ENCODE data around the gene PCYOX1L. TPM values are rescaled to one million over a fixed set of nuclear protein-coding genes. Genes with fewer than 3 reads are reported as not detected.

Gene PCYOX1L
- total RNA-seq, 1 experiment from 2014 or later, result 29.9 TPM

DNA sequence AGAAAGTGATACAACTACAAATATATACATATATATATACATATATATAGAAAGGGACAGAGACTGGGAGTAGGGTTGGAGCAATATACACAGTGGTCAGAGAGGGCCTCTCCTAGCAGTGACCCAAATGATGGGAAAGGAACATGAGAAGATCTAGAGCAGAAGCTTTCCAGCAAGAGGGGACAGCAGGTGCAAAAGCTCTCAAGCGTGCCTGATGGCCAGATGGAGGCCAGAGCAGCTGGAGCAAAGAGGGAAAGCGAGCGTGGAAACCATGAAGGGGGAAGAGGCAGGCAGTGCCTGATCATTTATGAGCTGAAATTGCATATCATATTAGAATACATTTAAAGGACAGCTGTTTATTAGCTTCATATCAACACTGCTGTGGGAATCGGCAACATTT, 20.1 kb upstream of the PCYOX1L start:
- H3K9me3 Mint-ChIP-seq (ENCODE audit: low read depth, unreplicated experiment), result peaks cover 3% of the 10 kb centered on the region
- intact Hi-C loops (cut with micrococcal nuclease; ENCODE audit: unreplicated experiment), result no loop called here
- H3K36me3 Mint-ChIP-seq (ENCODE audit: insufficient read depth, unreplicated experiment), result no peaks in the 10 kb centered on the region
- peaks cover 29% of the 10 kb centered on the region for H3K4me1 Mint-ChIP-seq (ENCODE audit: low read depth, unreplicated experiment)
- BruUV-seq (replicated peaks), result no TSS peak
- CTCF ChIA-PET, result interaction anchor here (0.8 kb wide), 1 partner anchor 17 kb away, joined by 4 read pairs; no protein-coding TSS in a partner anchor
- H3K4me3 Mint-ChIP-seq (ENCODE audit: low read depth, unreplicated experiment), result no peak overlapping the region
- TF ChIP-seq CTCF (IDR thresholded peaks at IDR 0.05; ENCODE audit: unreplicated experiment), result no peak
- no peak for DNase-seq
- no peaks in the 10 kb centered on the region for H3K27me3 Mint-ChIP-seq (ENCODE audit: unreplicated experiment)
- no peak overlapping the region for H3K27ac Mint-ChIP-seq (ENCODE audit: unreplicated experiment)

- Mint-ChIP-seq H3K4me3 (ENCODE audit: low read depth, unreplicated experiment) (no peak overlapping the region), H3K9me3 (ENCODE audit: low read depth, unreplicated experiment) (peaks cover 3% of the 10 kb centered on the region), H3K4me1 (ENCODE audit: low read depth, unreplicated experiment) (peaks cover 29% of the 10 kb centered on the region), H3K27ac (ENCODE audit: unreplicated experiment) (no peak overlapping the region), H3K36me3 (ENCODE audit: insufficient read depth, unreplicated experiment) (no peaks in the 10 kb centered on the region), H3K27me3 (ENCODE audit: unreplicated experiment) (no peaks in the 10 kb centered on the region)
- BruUV-seq (replicated peaks), result no TSS peak
- no peak for DNase-seq
- TF ChIP-seq CTCF (IDR thresholded peaks at IDR 0.05; ENCODE audit: unreplicated experiment), result no peak
- CTCF ChIA-PET, result interaction anchor here (0.8 to 1.3 kb wide), 2 partner anchors 18 to 19 kb away, joined by 4 to 9 read pairs; partner anchors contain the start of gene PCYOX1L
- intact Hi-C loops (cut with micrococcal nuclease; ENCODE audit: unreplicated experiment), result no loop called here
Observed at GRCh38 chr5:149338364-149338763, 19.5 kb upstream of the PCYOX1L start.

DNA sequence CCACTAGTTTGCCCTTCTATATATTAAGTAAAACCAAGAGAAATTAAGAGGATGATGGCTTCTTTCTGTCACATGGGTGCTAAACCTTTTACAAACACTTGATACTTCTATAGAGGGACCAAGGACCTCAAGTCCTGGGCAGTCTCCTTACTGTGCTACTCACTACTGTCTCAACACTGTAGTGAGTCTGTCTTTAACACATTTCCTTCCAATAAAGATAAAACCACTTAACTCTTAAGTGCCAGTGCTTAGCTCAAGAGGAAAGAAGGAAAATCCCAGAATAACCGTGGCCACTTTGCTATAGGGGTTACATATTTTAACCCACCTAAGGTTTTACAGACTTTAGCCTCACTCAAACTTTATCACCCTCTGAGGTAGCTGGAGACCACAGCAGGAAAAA, 16.9 kb upstream of the PCYOX1L start:
- H3K4me3 Mint-ChIP-seq (ENCODE audit: low read depth, unreplicated experiment), result no peak overlapping the region
- peaks cover 34% of the 10 kb centered on the region for H3K4me1 Mint-ChIP-seq (ENCODE audit: low read depth, unreplicated experiment)
- peaks cover 15% of the 10 kb centered on the region for H3K36me3 Mint-ChIP-seq (ENCODE audit: insufficient read depth, unreplicated experiment)
- peaks cover 3% of the 10 kb centered on the region for H3K9me3 Mint-ChIP-seq (ENCODE audit: low read depth, unreplicated experiment)
- BruUV-seq (replicated peaks), result no TSS peak
- intact Hi-C loops (cut with micrococcal nuclease; ENCODE audit: unreplicated experiment), result no loop called here
- H3K27ac Mint-ChIP-seq (ENCODE audit: unreplicated experiment), result no peak overlapping the region
- DNase-seq, result no peak
- CTCF ChIA-PET, result no interaction called here
- no peaks in the 10 kb centered on the region for H3K27me3 Mint-ChIP-seq (ENCODE audit: unreplicated experiment)
- no peak for TF ChIP-seq CTCF (IDR thresholded peaks at IDR 0.05; ENCODE audit: unreplicated experiment)

DNA sequence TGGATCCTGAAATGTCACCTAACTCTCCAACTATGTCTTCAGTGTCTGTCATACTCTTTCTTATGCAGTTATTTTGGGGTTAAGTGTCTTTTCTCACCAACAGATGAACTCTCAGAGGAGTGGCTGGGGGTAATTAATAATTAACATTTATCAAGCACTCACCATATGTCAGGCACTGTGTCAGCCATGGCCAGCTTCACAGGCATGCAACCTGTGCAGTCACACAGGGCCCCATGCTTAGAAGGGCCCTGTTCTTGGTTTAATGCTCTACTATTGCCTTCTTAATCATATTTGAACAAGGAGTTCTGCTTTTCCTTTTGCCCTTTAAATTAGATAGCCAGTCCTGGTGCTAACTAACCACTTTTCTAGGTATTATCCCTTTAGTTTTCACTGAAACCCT, 16.0 kb upstream of the PCYOX1L start:
- H3K36me3 Mint-ChIP-seq (ENCODE audit: insufficient read depth, unreplicated experiment), result peaks cover 25% of the 10 kb centered on the region
- no peak overlapping the region for H3K4me3 Mint-ChIP-seq (ENCODE audit: low read depth, unreplicated experiment)
- H3K4me1 Mint-ChIP-seq (ENCODE audit: low read depth, unreplicated experiment), result peaks cover 36% of the 10 kb centered on the region
- intact Hi-C loops (cut with micrococcal nuclease; ENCODE audit: unreplicated experiment), result no loop called here
- no peaks in the 10 kb centered on the region for H3K27me3 Mint-ChIP-seq (ENCODE audit: unreplicated experiment)
- peaks cover 3% of the 10 kb centered on the region for H3K9me3 Mint-ChIP-seq (ENCODE audit: low read depth, unreplicated experiment)
- CTCF ChIA-PET, result no interaction called here
- BruUV-seq (replicated peaks), result no TSS peak
- TF ChIP-seq CTCF (IDR thresholded peaks at IDR 0.05; ENCODE audit: unreplicated experiment), result no peak
- H3K27ac Mint-ChIP-seq (ENCODE audit: unreplicated experiment), result no peak overlapping the region
- DNase-seq, result no peak

All from Calu3 (cell line).